Left lung (tissue), 10 donors: ENCODE data around the gene MARCHF2. TPM values are rescaled to one million over a fixed set of nuclear protein-coding genes. Genes with fewer than 3 reads are reported as not detected.

ENCODE experiments used
- ATAC-seq: fragments of 200-7000 bp; cut with Tn5 transposase; one replicate; pipeline ENCODE4 v1.9.1; 2020; ENCODE audit warnings: moderate library complexity
- DNase-seq, 4 donors: peaks; one replicate each; pipeline ENCODE4 v3.0.0-alpha.2; 2013 to 2020
- H3K27ac ChIP-seq, 2 donors: fragments of 200-600 bp; sonication (generic) in 1 of 2; one replicate each; pipeline versions ENCODE4 v1.5.0 to v1.8.0; 2020 to 2021
- H3K27me3 ChIP-seq, 2 donors: fragments of 200-600 bp; sonication (generic) in 1 of 2; one replicate each; pipeline versions ENCODE4 v1.5.0 to v1.8.0; 2020 to 2021
- H3K36me3 ChIP-seq, 2 donors: fragments of 200-600 bp; sonication (generic) in 1 of 2; one replicate each; pipeline versions ENCODE4 v1.5.0 to v1.8.0; 2020 to 2021
- H3K4me1 ChIP-seq, 2 donors: fragments of 200-600 bp; one replicate each; pipeline ENCODE4 v1.8.0; 2021
- H3K4me3 ChIP-seq, 2 donors: fragments of 200-600 bp; sonication (generic) in 1 of 2; one replicate each; pipeline versions ENCODE4 v1.5.0 to v1.8.0; 2020 to 2021; ENCODE audit warnings: mild to moderate bottlenecking in 1 of 2
- H3K9me3 ChIP-seq, 2 donors: fragments of 200-600 bp; sonication (generic) in 1 of 2; one replicate each; pipeline versions ENCODE4 v1.5.0 to v1.8.0; 2020 to 2021
- intact Hi-C, 2 donors: fragments of 100-400 bp; cut with DNase I; formaldehyde crosslinking; loops; one replicate each; pipeline versions ENCODE4 v1.11.2 to v1.14.2; 2022
- polyA plus RNA-seq, 6 donors: library from polyadenylated mRNA; unstranded; fragments of 120-200 nt; gene quantifications; one replicate each; pipeline ENCODE4 v1.2.1, GENCODE V29; 2013; ENCODE audit not compliant: insufficient read length in 6 of 6
- total RNA-seq, 2 donors: library from RNA; stranded (reverse); fragmentation: NEBNext Ultra II Directional; extraction: Animal tissue kit (Norgen Biotek cat#: 25700); gene quantifications; one replicate each; pipeline ENCODE4 v1.2.1, GENCODE V29; 2021
- TF ChIP-seq, protein P1 (sequence below), 2 donors: fragments of 200-600 bp; sonication (generic) in 1 of 2; IDR thresholded peaks; one replicate each; pipeline versions ENCODE4 v1.5.0 to v1.8.0; 2021; ENCODE audit warnings: antibody characterized with exemption in 2 of 2
- donor health status: DM: no; HTN: yes; CAD: no.
- donor health status: DM: no; HTN: no; CAD: no.

Gene MARCHF2
- total and polyA plus RNA-seq, 8 donors: 9.1 to 54.6 (median 12.5) TPM

DNA sequence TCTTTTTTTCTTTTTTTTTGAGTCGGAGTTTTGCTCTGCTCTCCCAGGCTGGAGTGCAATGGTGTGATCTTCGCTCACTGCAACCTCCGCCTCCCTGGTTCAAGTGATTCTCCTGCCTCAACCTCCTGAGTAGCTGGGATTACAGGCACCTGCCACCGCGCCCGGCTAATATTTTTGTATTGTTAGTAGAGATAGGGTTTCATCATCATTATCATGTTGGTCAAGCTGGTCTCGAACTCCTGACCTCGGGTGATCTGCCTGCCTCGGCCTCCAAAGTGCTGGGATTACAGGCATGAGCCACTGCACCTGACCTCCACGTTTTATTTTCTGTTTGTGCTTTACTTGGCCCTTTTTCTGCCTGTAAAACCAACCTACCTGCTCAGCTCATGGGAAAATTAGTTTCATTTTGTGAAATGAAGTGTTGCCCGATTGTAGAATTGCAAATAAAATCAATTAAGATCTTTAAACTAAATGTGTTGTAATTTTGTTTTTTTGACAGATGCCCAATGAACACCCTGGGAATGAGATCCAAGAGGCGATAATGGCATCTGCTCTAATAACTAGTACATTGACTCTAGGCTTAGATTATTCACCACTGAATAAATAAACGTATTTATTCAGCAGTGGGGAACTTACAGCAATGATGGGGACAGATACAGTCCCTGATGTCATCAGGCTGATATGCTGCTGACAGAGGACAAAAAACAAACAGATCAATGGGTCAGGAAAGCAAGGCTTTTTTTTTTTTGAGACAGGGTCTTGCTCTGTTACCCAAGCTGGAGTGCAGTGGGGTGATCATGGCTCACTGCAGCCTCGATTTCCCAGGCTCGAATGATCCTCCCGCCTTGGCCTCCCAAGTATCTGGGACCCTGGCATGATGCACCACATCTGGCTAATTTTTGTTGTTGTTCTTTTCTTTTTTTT, 25.2 kb upstream of the MARCHF2 start:
- TF ChIP-seq, protein P1, sequence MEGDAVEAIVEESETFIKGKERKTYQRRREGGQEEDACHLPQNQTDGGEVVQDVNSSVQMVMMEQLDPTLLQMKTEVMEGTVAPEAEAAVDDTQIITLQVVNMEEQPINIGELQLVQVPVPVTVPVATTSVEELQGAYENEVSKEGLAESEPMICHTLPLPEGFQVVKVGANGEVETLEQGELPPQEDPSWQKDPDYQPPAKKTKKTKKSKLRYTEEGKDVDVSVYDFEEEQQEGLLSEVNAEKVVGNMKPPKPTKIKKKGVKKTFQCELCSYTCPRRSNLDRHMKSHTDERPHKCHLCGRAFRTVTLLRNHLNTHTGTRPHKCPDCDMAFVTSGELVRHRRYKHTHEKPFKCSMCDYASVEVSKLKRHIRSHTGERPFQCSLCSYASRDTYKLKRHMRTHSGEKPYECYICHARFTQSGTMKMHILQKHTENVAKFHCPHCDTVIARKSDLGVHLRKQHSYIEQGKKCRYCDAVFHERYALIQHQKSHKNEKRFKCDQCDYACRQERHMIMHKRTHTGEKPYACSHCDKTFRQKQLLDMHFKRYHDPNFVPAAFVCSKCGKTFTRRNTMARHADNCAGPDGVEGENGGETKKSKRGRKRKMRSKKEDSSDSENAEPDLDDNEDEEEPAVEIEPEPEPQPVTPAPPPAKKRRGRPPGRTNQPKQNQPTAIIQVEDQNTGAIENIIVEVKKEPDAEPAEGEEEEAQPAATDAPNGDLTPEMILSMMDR (IDR thresholded peaks at IDR 0.05): no peak
- DNase-seq: no peak
- H3K9me3 ChIP-seq: peaks cover 0 to 4% of the 10 kb centered on the region in 2 donors
- no peaks in the 10 kb centered on the region for H3K36me3 ChIP-seq
- H3K4me3 ChIP-seq: no peak overlapping the region
- no peaks in the 10 kb centered on the region for H3K27me3 ChIP-seq
- ATAC-seq: no peak
- H3K27ac ChIP-seq: no peak overlapping the region
- H3K4me1 ChIP-seq: peaks cover 12 to 43% of the 10 kb centered on the region in 2 donors
- intact Hi-C loops: no loop called here

DNA sequence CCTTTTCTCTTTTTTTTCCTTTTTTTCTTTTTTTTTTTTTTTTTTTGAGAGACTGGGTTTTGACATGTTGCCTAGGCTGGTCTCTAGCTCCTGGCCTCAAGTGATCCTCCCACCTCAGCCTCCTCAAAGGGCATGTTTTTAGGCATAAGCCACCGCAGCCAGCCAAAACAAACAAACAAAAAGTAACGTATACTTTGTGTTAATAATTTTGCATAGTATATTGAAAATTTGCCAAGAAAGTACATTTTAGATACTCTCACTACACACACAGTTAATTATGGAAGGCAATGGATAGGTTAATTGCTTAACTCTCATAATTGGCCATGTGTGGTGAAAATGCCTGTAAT, 24.5 kb upstream of the MARCHF2 start:
- TF ChIP-seq, protein P1 (IDR thresholded peaks at IDR 0.05): no peak
- Histone ChIP-seq H3K4me3 (no peak overlapping the region), H3K27me3 (no peaks in the 10 kb centered on the region), H3K36me3 (no peaks in the 10 kb centered on the region), H3K27ac (no peak overlapping the region), H3K9me3 (peaks cover 0 to 4% of the 10 kb centered on the region in 2 donors), H3K4me1 (peaks cover 12 to 49% of the 10 kb centered on the region in 2 donors)
- intact Hi-C loops: no loop called here
- DNase-seq (no peak), ATAC-seq (no peak)

DNA sequence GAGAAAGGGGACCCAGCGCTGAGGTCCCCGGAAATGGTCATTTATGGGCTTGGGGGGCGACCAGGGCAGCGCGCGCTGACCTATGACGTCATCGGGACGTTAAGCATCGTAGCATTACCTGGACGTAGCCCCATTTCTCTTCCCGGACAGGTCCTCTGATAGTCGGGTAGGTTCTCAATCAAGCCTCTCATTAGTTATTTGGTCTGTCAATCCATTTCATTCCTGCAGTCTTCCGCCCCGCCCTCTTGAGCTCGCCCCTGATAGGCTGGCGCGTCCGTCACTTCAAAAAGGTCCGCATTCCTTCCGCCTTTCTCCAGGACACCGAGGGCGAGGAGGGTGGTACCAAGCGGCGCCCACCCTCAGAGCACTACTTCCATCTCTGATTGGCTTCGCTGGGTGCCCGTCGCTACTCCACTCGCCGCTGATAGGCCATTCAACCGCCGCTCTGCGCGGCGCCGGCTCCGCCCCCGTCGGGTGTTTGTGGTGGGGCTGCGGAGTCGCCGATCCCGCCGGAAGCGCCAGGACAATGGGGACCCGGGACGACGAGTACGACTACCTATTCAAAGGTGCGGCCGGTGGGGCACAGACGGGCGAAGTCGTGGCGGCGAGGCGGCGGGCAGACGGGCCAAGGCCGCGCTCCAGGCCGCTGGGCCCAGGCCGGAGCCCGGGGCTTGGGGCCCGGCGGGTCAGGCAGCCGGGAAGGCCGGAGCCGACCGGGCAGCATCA, 23.1 kb upstream of the MARCHF2 start, which contains the start of gene RAB11B:
Gene RAB11B, plus strand, starts transcription at position 470 of the 726 bp plus-strand sequence. Its CDS starts 57 bp downstream, at position 527.
- peaks cover 0 to 4% of the 10 kb centered on the region in 2 donors for H3K9me3 ChIP-seq
- intact Hi-C loops: no loop called here
- ATAC-seq: peak; percentile 93
- peak within 1 kb of the TSS; percentile 100 for H3K27ac ChIP-seq
- H3K4me3 ChIP-seq: peak within 1 kb of the TSS; percentile 80 to 83
- TF ChIP-seq, protein P1 (IDR thresholded peaks at IDR 0.05): no peak
- peaks cover 24 to 53% of the 10 kb centered on the region in 2 donors for H3K4me1 ChIP-seq
- DNase-seq: peak; percentile 97 to 100 (median 100)
- H3K36me3 ChIP-seq: no peaks in the 10 kb centered on the region
- H3K27me3 ChIP-seq: no peaks in the 10 kb centered on the region

DNA sequence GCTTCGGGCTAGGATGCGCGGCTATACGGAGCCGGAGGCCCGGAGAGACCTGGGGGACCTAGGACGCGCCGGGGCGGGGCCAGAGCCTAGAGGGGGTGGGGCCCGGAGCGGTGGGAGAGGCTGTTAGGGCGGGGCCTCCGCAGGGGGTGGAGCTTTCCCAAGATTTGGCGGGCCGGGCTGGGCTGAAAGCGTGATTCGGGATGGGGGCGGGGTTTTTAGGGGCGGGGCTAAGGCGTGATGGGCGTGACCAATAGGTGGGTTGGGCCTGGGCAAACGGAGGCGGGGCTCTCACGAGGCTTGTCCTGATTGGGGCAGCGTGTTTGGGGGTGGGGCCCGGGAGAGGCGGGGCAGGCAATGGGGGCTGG, 22.5 kb upstream of the MARCHF2 start:
- H3K27ac ChIP-seq: peak overlapping the region; percentile 100
- TF ChIP-seq, protein P1 (IDR thresholded peaks at IDR 0.05): no peak

More for the DNA sequence above, 22.5 kb upstream of the MARCHF2 start:
- peaks cover 0 to 4% of the 10 kb centered on the region in 2 donors for H3K9me3 ChIP-seq
- ATAC-seq: peak; percentile 84
- no peaks in the 10 kb centered on the region for H3K36me3 ChIP-seq
- peak overlapping the region; percentile 80 to 83 for H3K4me3 ChIP-seq
- peaks cover 27 to 53% of the 10 kb centered on the region in 2 donors for H3K4me1 ChIP-seq
- DNase-seq: peak; percentile 66 to 98 (median 92)
- no peaks in the 10 kb centered on the region for H3K27me3 ChIP-seq
- intact Hi-C loops: no loop called here
